Ovary (tissue), 9 donors: Measurements from ENCODE around the gene LRRC71. TPM values are rescaled to one million over a fixed set of nuclear protein-coding genes. Genes with fewer than 3 reads are reported as not detected.

Experiments used
- DNase-seq, 5 donors: peaks; one replicate each; pipeline ENCODE4 v3.0.0-alpha.2; 2019 to 2020
- H3K27ac ChIP-seq, 2 donors: fragments of 200-600 bp; one replicate each; pipeline versions ENCODE4 v1.5.1 to v1.8.0; 2019 to 2022
- H3K27me3 ChIP-seq: fragments of 200-600 bp; one replicate; pipeline ENCODE4 v1.8.0; 2022
- H3K36me3 ChIP-seq: fragments of 200-600 bp; sonication (generic); one replicate; pipeline ENCODE4 v1.5.1; 2019
- H3K4me1 ChIP-seq: one replicate; pipeline ENCODE4 v1.8.1; 2013; ENCODE audit warnings: mild to moderate bottlenecking, moderate library complexity; ENCODE audit not compliant: insufficient read depth
- H3K4me3 ChIP-seq: fragments of 200-600 bp; sonication (generic); one replicate; pipeline ENCODE4 v1.5.1; 2017
- H3K9me3 ChIP-seq, 2 donors: fragments of 200-600 bp in 1 of 2; sonication (generic) in 1 of 2; one replicate each; pipeline versions ENCODE4 v1.5.1 to v1.8.1; 2013 to 2019; ENCODE audit warnings: mild to moderate bottlenecking in 1 of 2, moderate library complexity in 1 of 2
- CTCF ChIP-seq, 3 donors: fragments of 450-650 bp in 2 of 3; fragments of 200-600 bp in 1 of 3; IDR thresholded peaks; one replicate each; pipeline versions ENCODE4 v1.5.1 to v1.8.0; 2016 to 2022; ENCODE audit warnings: antibody characterized with exemption in 3 of 3, mild to moderate bottlenecking in 1 of 3
- EP300 ChIP-seq: sonication (generic); formaldehyde crosslinking; IDR thresholded peaks from one replicate; pipeline ENCODE4 v1.6.1; 2017; ENCODE audit warnings: antibody characterized with exemption
- POLR2A ChIP-seq: fragments of 450-650 bp; IDR thresholded peaks from one replicate; pipeline ENCODE4 v1.6.1; 2017; ENCODE audit warnings: antibody characterized with exemption, mild to moderate bottlenecking, moderate library complexity
- WGBS, 3 donors: extraction: QIAGEN DNeasy Blood & Tissue Kit in 1 of 3; methylation state at CpG; one replicate each; pipeline versions ENCODE4 v1.1.5 to v1.1.7; 2013 to 2017; 5-methylcytosine and 5-hydroxymethylcytosine counted together
- intact Hi-C, 4 donors: fragments of 100-400 bp; cut with DNase I; formaldehyde crosslinking; loops; one replicate each; pipeline versions ENCODE4 v1.11.0 to v1.15.1; 2022 to 2023
- polyA plus RNA-seq, 2 donors: library from polyadenylated mRNA; stranded (reverse); fragments of 200-250 nt in 1 of 2; fragments of 350-450 nt in 1 of 2; fragmentation: Illumina TruSeq in 1 of 2; extraction: RNeasy Lipid Tissue Mini Kit (QIAGEN cat#74804) in 1 of 2; gene quantifications; one replicate each; pipeline ENCODE4 v1.2.3, GENCODE V29; 2013 to 2014
- total RNA-seq, 7 donors: library from RNA; depleted of rRNA in 2 of 7; stranded (reverse); fragments of >200 nt in 2 of 7; fragmentation: NEBNext Ultra II Directional in 3 of 7; extraction: Animal tissue kit (Norgen Biotek cat#: 25700) in 3 of 7; gene quantifications; one replicate each; pipeline versions ENCODE4 v1.1.0 to v1.2.4, GENCODE V29; 2016 to 2023
- donor health status: DM: no; HTN: no; CAD: no; lungs with moderate emphysema.
- donor health status: DM: no; HTN: no; CAD: no.
- donor health status: Bipolar disorder and iron deficiency.
- donor health status: DM: yes; HTN: yes; CAD: no.
- donor health status: DM: no; HTN: no; CAD: no.
- donor health status: DM: yes; HTN: yes; CAD: no.

The LRRC71 gene
- total and polyA plus RNA-seq, 9 donors: 0.07 to 11.1 (median 0.80) TPM; not detected in 3

- Histone ChIP-seq H3K27ac (no peak overlapping the region), H3K4me1 (no peaks in the 10 kb centered on the region), H3K4me3 (no peak overlapping the region), H3K36me3 (no peaks in the 10 kb centered on the region), H3K9me3 (no peaks in the 10 kb centered on the region), H3K27me3 (no peaks in the 10 kb centered on the region)
- intact Hi-C loops: no loop called here
- WGBS, 3 donors: 75 to 89% (median 89%) methylated on average over 5 of the region's 5 CpGs
- no peak for DNase-seq
- no peak for TF ChIP-seq POLR2A
These were observed 10.8 kb upstream of the LRRC71 start for GRCh38 chr1:156909671-156910070.

- Histone ChIP-seq H3K27ac (no peak overlapping the region), H3K36me3 (no peaks in the 10 kb centered on the region), H3K9me3 (no peaks in the 10 kb centered on the region), H3K4me1 (no peaks in the 10 kb centered on the region), H3K4me3 (no peak overlapping the region), H3K27me3 (no peaks in the 10 kb centered on the region)
- TF ChIP-seq EP300 (no peak), POLR2A (no peak), CTCF (IDR thresholded peaks at IDR 0.05) (peak; percentile 31 to 35 (median 34))
- peak in 1 of 5 donors; percentile 46 for DNase-seq
- intact Hi-C loops: no loop called here
- 66 to 67% (median 67%) methylated on average over 18 of the region's 18 CpGs for WGBS, 3 donors
These were observed 10.1 kb upstream of the LRRC71 start for GRCh38 chr1:156910309-156910782.

GRCh38 chr1:156911577-156912298, 8.7 kb upstream of the LRRC71 start:
- intact Hi-C loops: no loop called here
- WGBS, 3 donors: 65 to 72% (median 68%) methylated on average over 6 of the region's 6 CpGs
- H3K4me3 ChIP-seq: no peak overlapping the region
- no peaks in the 10 kb centered on the region for H3K36me3 ChIP-seq
- no peaks in the 10 kb centered on the region for H3K9me3 ChIP-seq
- TF ChIP-seq POLR2A (no peak), CTCF (IDR thresholded peaks at IDR 0.05) (no peak), EP300 (no peak)
- no peaks in the 10 kb centered on the region for H3K4me1 ChIP-seq
- H3K27me3 ChIP-seq: no peaks in the 10 kb centered on the region
- H3K27ac ChIP-seq: no peak overlapping the region
- no peak for DNase-seq

- H3K4me1 ChIP-seq: no peaks in the 10 kb centered on the region
- intact Hi-C loops: no loop called here
- TF ChIP-seq POLR2A (no peak), EP300 (no peak), CTCF (IDR thresholded peaks at IDR 0.05) (no peak)
- WGBS, 3 donors: 74 to 83% (median 76%) methylated on average over 2 of the region's 2 CpGs
- no peaks in the 10 kb centered on the region for H3K36me3 ChIP-seq
- H3K27me3 ChIP-seq: no peaks in the 10 kb centered on the region
- no peak overlapping the region for H3K4me3 ChIP-seq
- H3K27ac ChIP-seq: no peak overlapping the region
- DNase-seq: no peak
- no peaks in the 10 kb centered on the region for H3K9me3 ChIP-seq
These were observed 8.1 kb upstream of the LRRC71 start for GRCh38 chr1:156912310-156912709.
